IMR-90 (cell line): Measurements from ENCODE around the gene FFAR1. TPM values are rescaled to one million over a fixed set of nuclear protein-coding genes. Genes with fewer than 3 reads are reported as not detected.

Experiments used
- ATAC-seq: fragments of 200-7000 bp; cut with Tn5 transposase; 2 replicates; pipeline ENCODE4 v1.9.1; 2020; ENCODE audit warnings: low read depth, mild to moderate bottlenecking, moderate library complexity
- BruUV-seq: library from RNA; stranded (reverse); fragments of 400-500 nt; replicated peaks from 2 replicates; lab custom pipeline; 2021; lab: Mats Ljungman, UMichigan
- CTCF ChIA-PET: fragments of 300-600 bp; formaldehyde crosslinking; extraction: SDS; loops from one replicate; lab custom pipeline; 2021; ENCODE audit warnings: antibody characterized with exemption; lab: Yijun Ruan, JAX
- POLR2A ChIA-PET: fragments of 300-600 bp; sonication (Branson Sonifier 250); formaldehyde crosslinking; loops from one replicate; lab custom pipeline; 2022; ENCODE audit warnings: antibody characterized with exemption; ENCODE audit not compliant: unreplicated experiment; lab: Charles Lee
- DNase-seq: peaks from one replicate; pipeline ENCODE4 v3.0.0; 2013
- H2AFZ ChIP-seq: replicated peaks from 2 replicates; pipeline ENCODE3; 2013; ENCODE audit warnings: low read length, mild to moderate bottlenecking; ENCODE audit not compliant: poor library complexity
- H2AK5ac ChIP-seq: 2 replicates; pipeline ENCODE4 v1.6.1; 2013; ENCODE audit warnings: low read depth, low read length, inconsistent platforms
- H2AK9ac ChIP-seq: replicated peaks from 2 replicates; pipeline ENCODE3; 2013; ENCODE audit warnings: mild to moderate bottlenecking, low read depth, low read length, moderate library complexity; ENCODE audit not compliant: poor library complexity
- H2BK120ac ChIP-seq: 2 replicates; pipeline ENCODE4 v1.6.1; 2013; ENCODE audit warnings: low read depth, low read length, inconsistent platforms
- H2BK15ac ChIP-seq: 3 replicates; pipeline ENCODE4 v1.6.1; 2013; ENCODE audit warnings: low read depth, low read length, inconsistent platforms
- H2BK20ac ChIP-seq: 2 replicates; pipeline ENCODE4 v1.6.1; 2013; ENCODE audit warnings: low read depth, mild to moderate bottlenecking, inconsistent platforms, low read length, moderate library complexity
- H2BK5ac ChIP-seq: 2 replicates; pipeline ENCODE4 v1.6.1; 2013; ENCODE audit warnings: mild to moderate bottlenecking, low read depth, low read length, inconsistent platforms; ENCODE audit not compliant: poor library complexity, severe bottlenecking
- H3K14ac ChIP-seq: replicated peaks from 2 replicates; pipeline ENCODE4 v1.6.1; 2013; ENCODE audit warnings: low read depth, low read length, inconsistent platforms
- H3K18ac ChIP-seq: 2 replicates; pipeline ENCODE4 v1.6.1; 2013; ENCODE audit warnings: low read depth, low read length, control low read depth
- H3K23ac ChIP-seq: 2 replicates; pipeline ENCODE4 v1.6.1; 2013; ENCODE audit warnings: low read depth, low read length, inconsistent platforms
- H3K27ac ChIP-seq: 2 replicates; pipeline ENCODE4 v1.5.1; 2013; ENCODE audit warnings: mild to moderate bottlenecking, control low read depth, low read length; ENCODE audit not compliant: insufficient read depth
- H3K27me3 ChIP-seq: 2 replicates; pipeline ENCODE4 v1.6.1; 2013; ENCODE audit warnings: low read length; ENCODE audit not compliant: control insufficient read depth, insufficient read depth
- H3K36me3 ChIP-seq: 2 replicates; pipeline ENCODE4 v1.6.1; 2013; ENCODE audit warnings: low read length, mixed read lengths; ENCODE audit not compliant: control insufficient read depth, insufficient read depth
- H3K4ac ChIP-seq: 2 replicates; pipeline ENCODE4 v1.6.1; 2013; ENCODE audit warnings: low read depth, low read length, inconsistent platforms
- H3K4me1 ChIP-seq: 2 replicates; pipeline ENCODE4 v1.6.1; 2013; ENCODE audit warnings: low read length, mixed read lengths; ENCODE audit not compliant: control insufficient read depth, insufficient read depth
- H3K4me2 ChIP-seq: 2 replicates; pipeline ENCODE4 v1.6.1; 2013; ENCODE audit warnings: low read depth, mild to moderate bottlenecking, control low read depth, low read length, moderate library complexity
- H3K4me3 ChIP-seq: 2 replicates; pipeline ENCODE4 v1.5.1; 2013; ENCODE audit warnings: low read depth, mild to moderate bottlenecking, control low read depth, low read length, moderate library complexity; ENCODE audit not compliant: insufficient read depth
- H3K56ac ChIP-seq: 2 replicates; pipeline ENCODE4 v1.6.1; 2013; ENCODE audit warnings: low read length, inconsistent platforms; ENCODE audit not compliant: insufficient read depth; ENCODE audit errors: extremely low read depth
- H3K79me1 ChIP-seq, 2 experiments: 2 replicates each; pipeline ENCODE4 v1.6.1; 2013; ENCODE audit warnings: low read length in 2 of 2, inconsistent platforms in 1 of 2, low read depth in 1 of 2
- H3K9ac ChIP-seq: 2 replicates; pipeline ENCODE4 v1.6.1; 2013; ENCODE audit warnings: low read depth, low read length, control low read depth
- H3K9me1 ChIP-seq: 2 replicates; pipeline ENCODE4 v1.6.1; 2013; ENCODE audit warnings: low read length, inconsistent platforms; ENCODE audit not compliant: insufficient read depth
- H3K9me3 ChIP-seq: 2 replicates; pipeline ENCODE4 v1.6.1; 2013; ENCODE audit warnings: low read length; ENCODE audit not compliant: control insufficient read depth, insufficient read depth
- H4K20me1 ChIP-seq: 2 replicates; pipeline ENCODE4 v1.6.1; 2013; ENCODE audit warnings: low read length, inconsistent platforms; ENCODE audit not compliant: insufficient read depth
- H4K5ac ChIP-seq: 2 replicates; pipeline ENCODE4 v1.6.1; 2013; ENCODE audit warnings: mild to moderate bottlenecking, low read depth, low read length, control low read depth
- H4K8ac ChIP-seq, 2 experiments: 2 replicates each; pipeline ENCODE4 v1.6.1; 2013; ENCODE audit warnings: low read depth in 2 of 2, low read length in 2 of 2, control low read depth in 1 of 2, inconsistent platforms in 1 of 2
- H4K91ac ChIP-seq: 2 replicates; pipeline ENCODE4 v1.6.1; 2013; ENCODE audit warnings: low read depth, low read length, inconsistent platforms; ENCODE audit not compliant: insufficient read depth
- MAFK ChIP-seq: IDR thresholded peaks from 2 replicates; pipeline ENCODE4 v1.6.1; 2012; ENCODE audit warnings: low read depth, low read length, improper control_type of control experiment
- MAZ ChIP-seq: IDR thresholded peaks from 2 replicates; pipeline ENCODE4 v1.6.1; 2012; ENCODE audit warnings: low read depth, mild to moderate bottlenecking, low read length, improper control_type of control experiment, moderate library complexity, borderline replicate concordance
- NFE2L2 ChIP-seq: fragments of 150-350 bp; IDR thresholded peaks from 2 replicates; pipeline ENCODE4 v1.6.1; 2016; ENCODE audit warnings: low read depth, mild to moderate bottlenecking, low read length
- RFX5 ChIP-seq: IDR thresholded peaks from 2 replicates; pipeline ENCODE4 v1.8.0; 2012; ENCODE audit warnings: low read depth, mild to moderate bottlenecking, low read length, moderate library complexity
- SMC3 ChIP-seq: fragments of 150-350 bp; IDR thresholded peaks from 2 replicates; pipeline ENCODE4 v1.6.1; 2016; ENCODE audit warnings: low read depth, mild to moderate bottlenecking, antibody characterized with exemption, low read length, moderate library complexity
- WGBS, 2 experiments: methylation state at CpG; one replicate each; pipeline versions ENCODE4 v1.1.5 to v1.1.7; 2013; ENCODE audit warnings: missing lambda C conversion rate in 2 of 2; ENCODE audit not compliant: insufficient read length in 1 of 2; ENCODE audit errors: extremely low coverage in 2 of 2; 5-methylcytosine and 5-hydroxymethylcytosine counted together
- dilution Hi-C: fragments of 300-500 bp; cut with HindIII; formaldehyde crosslinking; loops from one replicate; pipeline ENCODE4 v1.14.3; 2018; ENCODE audit warnings: low sequenced_read_pairs; ENCODE audit not compliant: unreplicated experiment
- in situ Hi-C: fragments of 300-500 bp; cut with MboI; formaldehyde crosslinking; loops from 3 replicates; pipeline ENCODE4 v1.14.3; 2019; ENCODE audit warnings: low sequenced_read_pairs, inconsistent platforms, mixed read lengths
- intact Hi-C: fragments of 100-400 bp; cut with micrococcal nuclease; formaldehyde crosslinking; loops from 2 replicates; pipeline ENCODE4 v1.10.0; 2022
- polyA plus RNA-seq, 3 experiments: library from polyadenylated mRNA; depleted of rRNA; stranded (reverse); fragments of >200 nt; gene quantifications; 2 replicates each; pipeline ENCODE4 v1.2.3, GENCODE V29; 2012; ENCODE audit warnings: low replicate concordance in 1 of 3
- total RNA-seq: library from RNA; depleted of rRNA; stranded (reverse); fragments of >200 nt; gene quantifications from 2 replicates; pipeline ENCODE4 v1.2.3, GENCODE V29; 2012
- TF ChIP-seq, protein P1 (sequence below): fragments of 150-350 bp; IDR thresholded peaks from 2 replicates; pipeline ENCODE4 v1.6.1; 2016; ENCODE audit warnings: low read depth, mild to moderate bottlenecking, low read length, moderate library complexity, borderline replicate concordance
- TF ChIP-seq, protein P2 (sequence below): conservative IDR thresholded peaks from 2 replicates; pipeline ENCODE4 v1.5.1; 2012; ENCODE audit warnings: mild to moderate bottlenecking, low read depth, low read length, improper control_type of control experiment

FFAR1 gene
- total and polyA plus RNA-seq, 2 of the 4 experiments (the other 2 are of a cell fraction), result not detected

DNA sequence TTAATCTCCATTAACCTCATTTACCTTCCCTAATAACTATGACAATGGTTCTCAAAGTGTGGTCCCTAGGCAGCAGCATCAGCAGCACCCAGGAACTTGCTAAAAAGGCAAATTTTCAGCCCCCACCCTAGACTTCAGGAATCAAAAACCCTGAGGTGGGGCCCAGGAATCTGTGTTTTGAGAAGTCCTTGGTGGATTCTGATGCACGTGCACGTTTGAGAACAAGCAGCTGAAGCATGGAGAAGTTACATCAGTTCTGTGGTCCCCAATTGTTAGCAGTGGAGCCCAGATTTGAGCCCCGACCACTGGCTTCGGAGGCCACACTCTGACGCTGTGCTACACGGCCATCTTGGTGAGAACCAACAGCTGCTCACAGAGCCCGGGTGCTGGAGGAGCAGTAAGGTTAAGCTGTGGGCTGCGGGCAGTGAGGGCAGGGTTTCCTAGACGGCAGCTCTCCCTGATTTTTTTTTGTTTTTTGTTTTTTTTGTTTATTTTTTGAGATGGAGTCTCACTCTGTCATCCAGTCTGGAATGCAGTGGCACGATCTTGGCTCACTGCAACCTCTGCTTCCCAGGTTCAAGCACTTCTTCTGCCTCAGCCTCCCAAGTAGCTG is 32.7 kb upstream of the FFAR1 start:
- no peak for ATAC-seq

More for the DNA sequence above, 32.7 kb upstream of the FFAR1 start:
- no peak overlapping the region for H2BK120ac ChIP-seq
- dilution Hi-C loops, result no loop called here
- H2AFZ ChIP-seq, result peak overlapping the region; percentile 18
- H2BK15ac ChIP-seq, result no peak overlapping the region
- H2AK9ac ChIP-seq, result no peak overlapping the region
- no peak overlapping the region for H3K4ac ChIP-seq
- no peaks in the 10 kb centered on the region; the same call in 1 of the 2 replicates for H3K27me3 ChIP-seq
- no peak overlapping the region for H4K91ac ChIP-seq
- TF ChIP-seq, protein P1, sequence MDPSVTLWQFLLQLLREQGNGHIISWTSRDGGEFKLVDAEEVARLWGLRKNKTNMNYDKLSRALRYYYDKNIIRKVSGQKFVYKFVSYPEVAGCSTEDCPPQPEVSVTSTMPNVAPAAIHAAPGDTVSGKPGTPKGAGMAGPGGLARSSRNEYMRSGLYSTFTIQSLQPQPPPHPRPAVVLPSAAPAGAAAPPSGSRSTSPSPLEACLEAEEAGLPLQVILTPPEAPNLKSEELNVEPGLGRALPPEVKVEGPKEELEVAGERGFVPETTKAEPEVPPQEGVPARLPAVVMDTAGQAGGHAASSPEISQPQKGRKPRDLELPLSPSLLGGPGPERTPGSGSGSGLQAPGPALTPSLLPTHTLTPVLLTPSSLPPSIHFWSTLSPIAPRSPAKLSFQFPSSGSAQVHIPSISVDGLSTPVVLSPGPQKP, result no peak
- TF ChIP-seq SMC3, result no peak
- TF ChIP-seq MAFK, result no peak
- TF ChIP-seq, protein P2, sequence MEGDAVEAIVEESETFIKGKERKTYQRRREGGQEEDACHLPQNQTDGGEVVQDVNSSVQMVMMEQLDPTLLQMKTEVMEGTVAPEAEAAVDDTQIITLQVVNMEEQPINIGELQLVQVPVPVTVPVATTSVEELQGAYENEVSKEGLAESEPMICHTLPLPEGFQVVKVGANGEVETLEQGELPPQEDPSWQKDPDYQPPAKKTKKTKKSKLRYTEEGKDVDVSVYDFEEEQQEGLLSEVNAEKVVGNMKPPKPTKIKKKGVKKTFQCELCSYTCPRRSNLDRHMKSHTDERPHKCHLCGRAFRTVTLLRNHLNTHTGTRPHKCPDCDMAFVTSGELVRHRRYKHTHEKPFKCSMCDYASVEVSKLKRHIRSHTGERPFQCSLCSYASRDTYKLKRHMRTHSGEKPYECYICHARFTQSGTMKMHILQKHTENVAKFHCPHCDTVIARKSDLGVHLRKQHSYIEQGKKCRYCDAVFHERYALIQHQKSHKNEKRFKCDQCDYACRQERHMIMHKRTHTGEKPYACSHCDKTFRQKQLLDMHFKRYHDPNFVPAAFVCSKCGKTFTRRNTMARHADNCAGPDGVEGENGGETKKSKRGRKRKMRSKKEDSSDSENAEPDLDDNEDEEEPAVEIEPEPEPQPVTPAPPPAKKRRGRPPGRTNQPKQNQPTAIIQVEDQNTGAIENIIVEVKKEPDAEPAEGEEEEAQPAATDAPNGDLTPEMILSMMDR, result no peak
- no peak for TF ChIP-seq MAZ
- no peak for TF ChIP-seq NFE2L2
- no peak for TF ChIP-seq RFX5
- BruUV-seq, result no TSS peak
- intact Hi-C loops, result no loop called here
- H4K8ac ChIP-seq, result no peak overlapping the region
- H3K23ac ChIP-seq, result no peak overlapping the region
- no peak overlapping the region for H2AK5ac ChIP-seq
- H4K5ac ChIP-seq, result no peak overlapping the region
- H3K9ac ChIP-seq, result no peak overlapping the region
- no peak overlapping the region for H3K4me2 ChIP-seq
- no peaks in the 10 kb centered on the region for H3K79me1 ChIP-seq
- POLR2A ChIA-PET, result no interaction called here
- 0 out of 2 replicates have a peak, but pooled peaks cover 5% of the 10 kb centered on the region for H3K9me1 ChIP-seq
- no peaks in the 10 kb centered on the region for H3K9me3 ChIP-seq
- 80% methylated on average over 3 of the region's 10 CpGs; no CpG with 5 or more reads in 1 of the 2 experiments for WGBS, 2 experiments
- peaks cover 5% of the 10 kb centered on the region for H3K4me1 ChIP-seq
- H3K36me3 ChIP-seq, result no peaks in the 10 kb centered on the region
- no peak overlapping the region for H3K56ac ChIP-seq
- no peak for DNase-seq
- no peak overlapping the region for H3K14ac ChIP-seq
- H3K4me3 ChIP-seq, result no peak overlapping the region
- no peaks in the 10 kb centered on the region for H4K20me1 ChIP-seq
- H3K18ac ChIP-seq, result no peak overlapping the region
- in situ Hi-C loops, result no loop called here
- CTCF ChIA-PET, result interaction anchor here (0.6 kb wide), 1 partner anchor 18 kb away, joined by 3 read pairs; no protein-coding TSS in a partner anchor
- no peak overlapping the region for H2BK5ac ChIP-seq
- H2BK20ac ChIP-seq, result no peak overlapping the region
- no peak overlapping the region for H3K27ac ChIP-seq
